KOPT-K1 (cell line): ENCODE measurements around the gene SPEM3.

Experiments
- H3K27ac ChIP-seq: fragments of 200-600 bp; sonication (generic); 2 replicates; pipeline ENCODE4 v1.5.1; 2016; ENCODE audit warnings: antibody characterized with exemption, mild to moderate bottlenecking, low read depth, low read length; ENCODE audit not compliant: poor library complexity, severe bottlenecking
- H3K36me3 ChIP-seq: fragments of 200-600 bp; sonication (generic); 2 replicates; pipeline ENCODE4 v1.5.1; 2017; ENCODE audit warnings: antibody characterized with exemption, mild to moderate bottlenecking, low read length, moderate library complexity; ENCODE audit not compliant: insufficient read depth
- H3K9me3 ChIP-seq: fragments of 200-600 bp; sonication (generic); 2 replicates; pipeline ENCODE4 v1.5.1; 2017; ENCODE audit warnings: antibody characterized with exemption, low read length, mild to moderate bottlenecking; ENCODE audit not compliant: insufficient read depth, poor library complexity, severe bottlenecking

The SPEM3 gene

DNA sequence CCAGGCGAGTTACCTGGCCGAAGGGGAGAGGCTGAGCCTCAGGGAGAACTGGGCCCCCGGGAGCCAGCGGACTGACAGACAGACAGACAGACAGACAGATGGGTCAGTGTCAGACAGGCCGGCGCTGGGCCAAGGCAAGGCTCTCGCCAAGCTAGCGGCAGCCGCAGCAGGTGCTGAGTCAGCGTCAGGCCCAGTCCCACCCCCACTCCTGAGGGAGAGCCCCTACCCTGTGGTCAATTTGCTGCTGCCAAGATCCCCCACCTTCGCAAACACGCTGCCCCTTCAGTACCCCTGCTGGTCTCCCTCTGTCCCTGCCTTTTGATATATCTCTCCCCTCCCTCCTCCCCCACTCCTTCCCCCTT, 12.2 kb downstream of the SPEM3 start:
- H3K36me3 ChIP-seq = no peaks in the 10 kb centered on the region
- no peak overlapping the region for H3K27ac ChIP-seq
- no peaks in the 10 kb centered on the region for H3K9me3 ChIP-seq

DNA sequence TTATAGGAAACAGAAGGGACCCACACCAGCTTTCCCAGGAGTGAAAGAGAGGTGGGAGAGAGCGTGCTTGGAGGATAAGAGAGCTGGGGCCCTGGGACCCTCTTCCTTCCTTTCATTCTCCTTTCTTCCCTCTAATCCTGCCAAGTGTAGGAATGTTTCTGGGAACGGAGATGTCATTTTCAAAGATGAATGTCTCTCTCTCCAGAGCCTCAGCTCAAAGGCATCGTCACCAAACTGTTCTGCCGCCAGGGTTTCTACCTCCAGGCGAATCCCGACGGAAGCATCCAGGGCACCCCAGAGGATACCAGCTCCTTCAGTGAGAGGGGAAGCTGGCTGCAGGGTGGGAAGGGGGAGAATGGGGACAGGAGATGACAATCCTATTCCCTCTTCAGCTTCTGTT, 12.6 kb downstream of the SPEM3 start:
- Histone ChIP-seq H3K36me3 (no peaks in the 10 kb centered on the region), H3K27ac (no peak overlapping the region), H3K9me3 (no peaks in the 10 kb centered on the region)

DNA sequence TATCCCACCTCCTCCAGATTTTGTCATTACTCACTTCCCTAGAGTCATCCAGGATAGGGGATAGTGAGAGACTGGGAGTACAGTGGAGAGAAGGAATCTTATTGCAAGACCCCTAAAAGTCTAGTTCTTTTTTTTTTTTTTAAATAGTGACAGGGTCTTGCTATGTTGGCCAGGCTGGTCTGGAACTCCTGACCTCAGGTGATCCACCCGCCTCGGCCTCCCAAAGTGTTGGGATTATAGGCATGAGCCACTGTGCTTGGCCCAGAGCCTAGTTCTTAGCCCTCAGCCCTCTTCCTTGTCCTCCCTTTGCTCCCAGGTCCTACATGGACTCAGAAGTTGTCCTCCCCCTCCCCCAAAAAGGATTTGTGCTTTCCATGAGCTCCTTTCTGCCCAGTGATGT, 13.5 kb downstream of the SPEM3 start:
- H3K9me3 ChIP-seq = no peaks in the 10 kb centered on the region
- H3K36me3 ChIP-seq = no peaks in the 10 kb centered on the region
- H3K27ac ChIP-seq = no peak overlapping the region

DNA sequence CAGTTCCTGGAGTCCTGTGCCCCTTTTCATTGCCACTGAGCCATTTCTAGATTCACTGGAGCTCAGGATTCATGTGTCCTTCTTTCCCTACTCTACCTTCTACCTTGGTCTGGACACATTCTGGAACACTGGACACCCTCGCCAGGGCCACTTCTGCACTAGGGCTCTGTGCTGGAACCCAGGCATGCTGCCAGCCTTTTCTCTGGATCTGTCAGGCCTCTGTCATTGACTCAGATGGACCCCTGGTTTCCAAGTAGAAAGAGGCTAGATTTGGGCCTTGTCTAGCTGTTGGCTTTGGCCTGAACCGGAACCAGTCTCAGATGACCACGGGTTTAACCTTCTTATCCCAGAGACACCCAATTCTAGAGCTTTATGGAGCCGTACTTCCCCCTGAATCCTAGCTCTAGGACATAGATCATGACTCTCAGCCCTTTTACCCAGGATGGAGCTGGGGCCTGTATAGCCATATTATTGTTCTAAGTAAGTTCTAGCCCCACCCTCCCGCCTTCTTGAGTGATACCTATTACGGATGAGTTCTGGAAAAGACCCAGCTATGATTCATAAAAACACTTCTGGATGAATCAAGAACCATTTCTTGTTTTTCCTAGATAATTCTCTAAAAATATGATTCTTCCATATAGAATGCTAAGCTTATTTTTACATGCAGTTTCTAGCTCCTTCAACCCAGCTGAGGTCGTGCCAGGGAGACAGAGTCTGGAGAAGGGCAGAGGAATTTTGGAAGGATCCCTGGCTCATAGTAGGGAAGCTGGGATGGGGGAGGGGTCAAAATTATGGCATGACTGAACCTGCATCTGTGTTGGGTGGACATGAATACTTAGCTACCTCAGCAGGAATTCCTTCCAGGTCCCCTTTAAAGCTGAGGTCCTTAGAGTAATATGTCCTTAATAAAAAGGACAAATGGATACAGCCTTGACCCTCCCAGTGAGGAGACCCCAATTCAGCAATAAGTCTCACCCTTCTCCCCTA, 15.1 kb downstream of the SPEM3 start:
- H3K36me3 ChIP-seq = no peaks in the 10 kb centered on the region
- no peaks in the 10 kb centered on the region for H3K9me3 ChIP-seq
- no peak overlapping the region for H3K27ac ChIP-seq

DNA sequence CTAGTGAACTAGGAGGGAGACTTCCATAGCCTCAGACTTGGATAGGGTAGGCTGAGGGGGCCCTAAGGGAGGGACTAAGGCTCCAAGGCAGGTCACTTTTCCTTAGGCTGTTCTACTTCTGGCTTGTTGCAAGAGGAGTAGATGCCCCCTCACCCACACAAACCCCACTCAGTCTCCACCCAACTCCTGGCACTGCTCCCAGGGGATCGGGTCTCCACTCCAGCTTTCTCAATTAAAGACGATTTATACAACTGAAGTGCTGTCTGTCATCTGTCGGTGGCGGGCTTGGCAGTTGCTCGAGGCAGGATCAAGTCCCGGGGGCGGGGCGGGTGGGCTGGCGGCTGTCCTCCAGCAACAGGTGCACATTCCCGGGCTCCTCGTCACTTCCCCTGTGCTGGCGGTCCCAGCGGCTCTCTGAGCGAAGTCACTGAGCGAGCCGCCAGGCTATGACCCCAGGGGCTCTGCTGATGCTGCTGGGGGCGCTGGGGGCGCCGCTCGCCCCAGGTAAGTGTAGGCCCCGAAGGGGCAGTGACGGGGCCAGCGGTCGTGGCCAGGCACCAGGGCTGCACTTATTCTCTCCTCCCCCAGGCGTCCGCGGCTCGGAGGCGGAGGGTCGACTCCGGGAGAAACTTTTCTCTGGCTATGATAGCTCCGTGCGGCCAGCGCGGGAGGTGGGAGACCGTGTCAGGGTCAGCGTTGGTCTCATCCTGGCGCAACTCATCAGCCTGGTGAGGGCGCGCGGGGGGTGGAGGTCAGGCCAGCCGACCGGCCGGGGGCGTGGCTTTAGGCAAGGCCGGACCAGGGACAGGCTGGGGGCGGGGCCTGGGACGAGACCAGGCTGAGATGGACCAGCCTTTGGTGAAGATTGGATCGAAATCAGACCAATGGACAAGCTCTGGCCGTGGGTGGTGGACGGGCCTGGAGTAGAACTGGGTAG, 16.3 kb downstream of the SPEM3 start, which contains the start of gene CHRNB1:
Gene CHRNB1 (plus strand): TSS at position 380 of the 937 bp plus-strand sequence. CDS start 67 bp downstream, at position 447.
- H3K27ac ChIP-seq = no peak within 1 kb of the TSS
- no peaks in the 10 kb centered on the region for H3K9me3 ChIP-seq
- no peaks in the 10 kb centered on the region for H3K36me3 ChIP-seq

DNA sequence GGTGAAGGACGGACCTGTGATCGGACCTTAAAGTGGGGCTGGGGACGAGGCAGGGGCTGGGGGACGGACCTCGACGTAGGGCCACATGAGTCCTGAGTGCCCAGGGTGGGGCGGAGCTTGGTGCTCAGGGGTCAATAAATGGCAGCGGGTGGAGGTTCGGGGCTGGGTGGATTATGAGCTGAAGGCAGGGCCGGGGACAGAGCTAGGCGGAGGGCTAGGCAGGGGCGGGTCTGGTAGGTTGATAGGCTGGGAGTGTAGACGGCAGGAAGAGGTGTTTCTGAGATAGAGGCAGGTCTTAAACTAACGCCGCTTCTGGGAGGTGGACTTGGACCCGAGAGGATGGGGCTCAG, 16.9 kb downstream of the SPEM3 start:
- Histone ChIP-seq H3K36me3 (no peaks in the 10 kb centered on the region), H3K27ac (no peak overlapping the region), H3K9me3 (no peaks in the 10 kb centered on the region)

DNA sequence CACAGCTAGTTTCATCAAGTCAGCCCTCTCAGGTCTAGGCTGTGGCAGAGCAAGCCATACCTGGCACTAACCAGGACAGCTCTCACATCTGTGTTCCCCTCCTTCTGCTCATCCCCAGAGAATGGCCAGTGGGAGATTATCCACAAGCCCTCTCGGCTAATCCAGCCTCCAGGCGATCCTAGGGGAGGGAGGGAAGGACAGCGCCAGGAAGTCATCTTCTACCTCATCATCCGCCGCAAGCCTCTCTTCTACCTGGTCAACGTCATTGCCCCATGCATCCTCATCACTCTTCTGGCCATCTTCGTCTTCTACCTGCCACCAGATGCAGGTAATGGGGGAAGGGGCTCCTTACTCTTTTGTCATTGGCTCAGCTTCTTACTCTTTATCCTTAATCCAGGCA, 19.8 kb downstream of the SPEM3 start:
- Histone ChIP-seq H3K27ac (no peak overlapping the region), H3K36me3 (no peaks in the 10 kb centered on the region), H3K9me3 (no peaks in the 10 kb centered on the region)

DNA sequence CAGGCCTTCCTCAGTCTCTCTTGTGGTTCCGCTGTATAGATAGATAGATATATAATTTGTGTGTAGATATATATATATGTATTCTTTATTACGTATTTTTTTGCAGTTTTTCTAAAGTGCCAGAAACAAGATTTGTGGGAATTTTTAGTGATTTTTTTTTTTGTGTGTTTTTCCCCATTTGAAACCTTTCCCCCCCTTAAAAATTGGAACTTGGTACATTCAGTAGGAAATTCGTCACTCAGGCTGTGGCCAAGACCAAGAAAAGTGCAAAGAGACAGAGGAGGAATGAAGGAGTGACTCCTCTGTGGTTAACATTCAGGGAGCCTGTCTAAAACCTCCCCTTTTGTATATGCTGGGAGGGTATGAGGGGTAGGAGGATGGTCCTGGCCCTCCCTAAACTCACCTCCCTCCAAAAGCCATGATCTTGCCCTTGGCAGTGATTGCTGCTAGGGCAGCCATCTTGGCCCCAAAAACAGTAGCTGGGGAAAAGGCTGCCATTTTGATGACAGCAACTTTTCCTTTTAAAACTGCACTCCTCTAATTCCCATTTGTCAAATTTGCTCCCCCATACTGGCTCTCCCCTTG, 31.4 kb downstream of the SPEM3 start:
- Histone ChIP-seq H3K36me3 (peaks cover 33% of the 10 kb centered on the region), H3K27ac (no peak overlapping the region), H3K9me3 (no peaks in the 10 kb centered on the region)

DNA sequence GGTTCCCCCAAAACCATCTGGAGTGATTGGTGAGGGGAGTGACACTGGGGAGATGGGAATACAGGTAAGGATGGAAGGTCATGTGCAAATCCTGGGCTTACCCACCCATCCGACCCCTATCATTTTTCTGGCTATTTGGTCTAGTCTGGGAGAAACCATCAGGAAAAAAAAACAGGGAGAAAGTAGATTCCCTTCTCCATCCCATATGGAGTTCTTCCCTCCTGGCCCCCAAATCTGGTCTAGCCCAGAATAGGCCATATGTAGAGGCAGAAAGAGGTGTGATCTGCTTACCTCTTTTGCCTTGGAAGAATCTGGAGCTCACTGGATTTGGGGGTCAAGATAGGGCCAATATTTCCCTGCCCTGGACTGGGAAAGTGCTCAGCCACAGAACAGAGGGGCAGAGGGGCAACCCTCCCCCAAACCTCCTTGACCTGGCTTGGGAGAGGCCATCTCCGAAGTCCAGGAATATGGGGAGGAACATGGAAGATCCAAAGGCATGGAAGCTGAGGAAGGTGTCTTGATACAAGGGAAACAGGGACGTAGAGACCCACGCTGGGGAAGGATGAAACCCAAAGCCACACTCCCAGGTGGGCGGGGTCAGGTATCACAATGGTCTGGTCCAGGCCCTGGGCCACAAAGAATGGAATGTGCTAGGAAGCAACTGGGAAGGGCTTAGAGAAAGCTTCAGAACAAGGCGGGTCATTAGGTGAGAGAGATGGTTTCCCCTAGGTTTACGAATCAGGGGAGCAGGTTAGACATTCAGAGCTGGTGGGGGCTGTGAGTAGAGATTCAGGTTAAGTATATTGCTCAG, 32.4 kb downstream of the SPEM3 start:
- no peaks in the 10 kb centered on the region for H3K9me3 ChIP-seq
- no peak overlapping the region for H3K27ac ChIP-seq
- H3K36me3 ChIP-seq = peaks cover 39% of the 10 kb centered on the region

DNA sequence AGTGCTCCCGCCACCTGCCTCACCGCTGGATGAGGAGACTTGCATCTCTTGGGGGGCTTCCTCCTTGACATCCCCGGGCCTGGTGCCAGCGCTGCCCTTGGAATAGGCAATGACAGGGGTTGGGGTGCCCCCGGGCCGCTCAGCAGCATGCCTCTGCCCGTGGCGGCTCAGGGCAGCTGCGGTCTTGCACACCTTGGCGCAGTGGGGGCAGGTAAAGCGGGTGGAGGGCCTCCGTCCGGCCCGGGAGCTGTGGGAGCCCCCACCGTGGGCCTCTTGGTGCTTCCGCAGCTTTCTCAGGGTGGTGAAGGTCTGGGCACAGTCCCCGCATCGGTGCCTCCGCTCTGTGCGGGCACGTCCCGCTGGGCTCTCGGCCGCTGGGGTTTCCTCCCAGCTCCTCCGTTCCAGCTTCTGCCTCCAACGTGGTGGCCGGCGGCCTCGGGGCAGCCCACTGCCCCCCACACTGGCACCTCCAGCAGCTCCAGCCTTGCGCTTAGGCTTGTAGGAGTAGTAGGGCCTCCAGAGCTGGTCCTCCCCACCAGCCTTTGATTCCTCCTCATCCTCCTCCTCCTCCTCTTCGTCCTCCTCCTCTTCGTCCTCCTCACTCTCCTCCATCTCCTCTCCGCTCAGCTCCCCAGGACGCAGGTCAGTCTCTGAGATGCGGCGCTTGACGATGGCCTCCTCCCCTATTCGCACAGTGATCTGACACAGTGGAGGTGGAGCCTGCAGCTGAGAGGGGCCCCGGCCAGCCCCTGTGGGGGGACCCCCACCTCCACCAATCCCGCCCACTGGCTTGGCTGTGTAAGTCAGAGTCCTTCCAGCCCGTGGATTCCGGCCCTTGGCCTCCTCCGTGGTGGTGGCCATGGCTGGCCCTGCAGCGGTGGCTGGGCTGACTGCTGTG, 34.1 kb downstream of the SPEM3 start:
- Histone ChIP-seq H3K9me3 (no peaks in the 10 kb centered on the region), H3K27ac (no peak overlapping the region), H3K36me3 (peaks cover 50% of the 10 kb centered on the region)

DNA sequence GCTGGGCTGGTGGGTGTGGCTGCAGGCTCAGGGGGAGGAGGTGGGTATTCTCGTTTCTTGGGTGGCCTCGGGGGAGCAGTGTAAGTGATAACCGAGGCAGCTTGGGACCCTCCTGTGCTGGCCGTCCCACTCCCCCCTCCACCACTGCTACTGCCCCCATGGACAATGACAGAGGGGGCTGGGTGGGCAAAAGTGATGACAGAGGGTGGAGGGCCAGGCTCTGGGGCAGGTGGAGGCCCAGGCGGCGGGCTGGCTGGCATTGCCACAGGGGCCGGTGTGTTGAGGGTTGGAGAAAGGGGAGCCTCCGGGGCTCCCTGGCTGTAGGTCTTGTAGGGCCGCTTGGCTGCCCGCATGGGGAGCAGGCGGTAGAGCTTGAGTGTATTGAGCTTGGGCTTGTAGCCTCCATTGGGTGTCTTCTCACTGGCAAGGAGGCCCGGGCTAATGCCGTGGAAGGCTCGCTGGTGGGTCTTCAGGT, 34.8 kb downstream of the SPEM3 start:
- peaks cover 50% of the 10 kb centered on the region for H3K36me3 ChIP-seq
- H3K27ac ChIP-seq = no peak overlapping the region
- no peaks in the 10 kb centered on the region for H3K9me3 ChIP-seq

DNA sequence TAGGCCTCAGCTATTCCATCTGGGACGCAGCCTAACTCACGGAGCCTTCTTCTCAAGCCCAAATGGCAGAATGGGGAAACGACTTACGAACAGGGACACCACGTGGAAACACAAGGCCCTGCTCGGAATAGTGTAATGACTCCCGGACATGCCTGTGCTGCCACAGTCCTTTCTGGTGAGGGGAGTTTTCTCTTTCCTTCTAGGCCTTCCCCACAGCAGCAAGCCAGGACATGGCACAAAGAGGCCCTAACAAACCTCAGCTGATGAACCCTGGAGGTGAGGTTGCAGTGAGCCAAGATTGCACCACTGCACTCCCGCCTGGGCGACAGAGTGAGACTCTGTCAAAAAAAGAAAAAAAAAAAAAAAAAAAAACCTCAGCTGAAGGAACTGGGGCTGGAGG, 35.4 kb downstream of the SPEM3 start:
- no peak overlapping the region for H3K27ac ChIP-seq
- H3K36me3 ChIP-seq = peaks cover 50% of the 10 kb centered on the region
- H3K9me3 ChIP-seq = no peaks in the 10 kb centered on the region

DNA sequence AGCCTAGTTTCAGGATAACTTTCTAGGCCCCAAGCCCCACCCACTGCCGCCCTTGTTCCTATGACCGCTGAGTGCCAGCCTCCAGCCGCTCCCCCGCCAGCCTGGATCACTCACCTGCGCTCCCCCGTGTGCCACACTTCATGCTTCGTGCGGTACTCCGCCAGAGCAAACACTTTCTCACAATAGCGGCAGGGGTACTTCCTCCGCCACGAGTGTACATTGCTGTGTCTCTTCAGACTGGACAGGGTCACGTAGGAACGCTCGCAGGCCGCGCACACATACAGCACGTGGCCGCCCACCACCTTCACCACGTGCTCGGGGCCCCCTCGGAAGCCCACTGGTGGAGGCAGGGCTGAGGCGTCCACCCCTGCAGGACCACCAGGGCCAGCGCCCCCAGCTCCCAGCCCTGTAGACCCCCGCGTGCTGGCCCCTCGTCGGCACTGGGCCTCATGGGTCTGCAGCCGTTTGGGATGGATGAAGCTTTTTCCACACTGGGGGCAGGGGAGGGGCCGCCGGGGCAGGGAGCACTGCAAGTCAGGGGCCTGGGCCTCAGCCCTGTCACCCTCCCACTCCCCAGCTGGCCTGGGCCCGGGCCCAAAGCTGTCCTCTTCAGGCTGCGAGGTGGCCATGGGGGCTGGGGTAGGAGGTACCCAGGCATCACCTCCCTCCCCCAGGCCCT, 37.1 kb downstream of the SPEM3 start:
- Histone ChIP-seq H3K27ac (no peak overlapping the region), H3K9me3 (no peaks in the 10 kb centered on the region), H3K36me3 (peaks cover 48% of the 10 kb centered on the region)
